Activated T-helper 17 cell treated with anti-CD3 and anti-CD28 coated beads, Interleukin-2, amount 50 U/mL, for 72 hours (primary cell): Measurements from ENCODE around the gene TMEM81. TPM values are rescaled to one million over a fixed set of nuclear protein-coding genes. Genes with fewer than 3 reads are reported as not detected.

ENCODE experiments used
- ATAC-seq: fragments of 150-1000 bp; cut with Tn5 transposase; replicated peaks from 2 replicates; pipeline ENCODE4 v1.10.0; 2021; ENCODE audit warnings: mild to moderate bottlenecking, moderate library complexity
- H3K27ac Mint-ChIP-seq: one replicate; pipeline ENCODE4 v1.8.0; 2022; ENCODE audit warnings: mixed read lengths
- H3K27me3 Mint-ChIP-seq: one replicate; pipeline ENCODE4 v1.8.0; 2022; ENCODE audit warnings: mixed read lengths
- H3K36me3 Mint-ChIP-seq: one replicate; pipeline ENCODE4 v1.8.0; 2022; ENCODE audit warnings: low read depth, mild to moderate bottlenecking, mixed read lengths
- H3K4me1 Mint-ChIP-seq: one replicate; pipeline ENCODE4 v1.8.0; 2022; ENCODE audit warnings: mixed read lengths
- H3K4me3 Mint-ChIP-seq: one replicate; pipeline ENCODE4 v1.8.0; 2022; ENCODE audit warnings: mild to moderate bottlenecking, mixed read lengths
- H3K9me3 Mint-ChIP-seq: one replicate; pipeline ENCODE4 v1.8.0; 2022; ENCODE audit warnings: mixed read lengths
- total RNA-seq, 2 donors: library from RNA; stranded (reverse); gene quantifications; one replicate each; pipeline ENCODE4 v1.2.3, GENCODE V29; 2022

The TMEM81 gene
- 1 to 10 TPM; 3.1 to 3.9 TPM for total RNA-seq

- Mint-ChIP-seq H3K36me3 (peaks cover 56% of the 10 kb centered on the region), H3K27me3 (no peaks in the 10 kb centered on the region), H3K4me1 (no peaks in the 10 kb centered on the region), H3K27ac (no peak within 1 kb of the TSS), H3K9me3 (no peaks in the 10 kb centered on the region), H3K4me3 (no peak within 1 kb of the TSS)
- ATAC-seq, result no peak
These were observed at the start of gene TMEM81 for GRCh38 chr1:205084360-205084759. TSS of gene TMEM81 (minus strand) at chr1:205084460. CDS start at chr1:205084320, 140 bp downstream.

GRCh38 chr1:205133287-205133686, 49.0 kb upstream of the TMEM81 start:
- Mint-ChIP-seq H3K27me3 (no peaks in the 10 kb centered on the region), H3K4me3 (no peak overlapping the region), H3K27ac (no peak overlapping the region), H3K4me1 (no peaks in the 10 kb centered on the region), H3K9me3 (no peaks in the 10 kb centered on the region), H3K36me3 (no peaks in the 10 kb centered on the region)
- ATAC-seq, result no peak

GRCh38 chr1:205129447-205130029, 45.3 kb upstream of the TMEM81 start:
- Mint-ChIP-seq H3K27me3 (no peaks in the 10 kb centered on the region), H3K4me3 (no peak overlapping the region), H3K27ac (no peak overlapping the region), H3K9me3 (no peaks in the 10 kb centered on the region), H3K4me1 (no peaks in the 10 kb centered on the region), H3K36me3 (no peaks in the 10 kb centered on the region)
- ATAC-seq, result no peak

- H3K4me3 Mint-ChIP-seq, result no peak overlapping the region
- H3K4me1 Mint-ChIP-seq, result no peaks in the 10 kb centered on the region
- no peaks in the 10 kb centered on the region for H3K36me3 Mint-ChIP-seq
- H3K27ac Mint-ChIP-seq, result no peak overlapping the region
- ATAC-seq, result no peak
- no peaks in the 10 kb centered on the region for H3K27me3 Mint-ChIP-seq
- no peaks in the 10 kb centered on the region for H3K9me3 Mint-ChIP-seq
These were observed 43.8 kb upstream of the TMEM81 start for GRCh38 chr1:205128050-205128449.

GRCh38 chr1:205127646-205128045, 43.4 kb upstream of the TMEM81 start:
- H3K9me3 Mint-ChIP-seq, result no peaks in the 10 kb centered on the region
- H3K4me3 Mint-ChIP-seq, result no peak overlapping the region
- H3K36me3 Mint-ChIP-seq, result no peaks in the 10 kb centered on the region
- ATAC-seq, result no peak
- H3K4me1 Mint-ChIP-seq, result no peaks in the 10 kb centered on the region
- H3K27me3 Mint-ChIP-seq, result no peaks in the 10 kb centered on the region
- H3K27ac Mint-ChIP-seq, result no peak overlapping the region

- peaks cover 19% of the 10 kb centered on the region for H3K4me1 Mint-ChIP-seq
- H3K36me3 Mint-ChIP-seq, result peaks cover 14% of the 10 kb centered on the region
- no peak for ATAC-seq
- H3K4me3 Mint-ChIP-seq, result no peak overlapping the region
- H3K9me3 Mint-ChIP-seq, result no peaks in the 10 kb centered on the region
- H3K27ac Mint-ChIP-seq, result no peak overlapping the region
- no peaks in the 10 kb centered on the region for H3K27me3 Mint-ChIP-seq
These were observed 40.5 kb upstream of the TMEM81 start for GRCh38 chr1:205124726-205125125.

- H3K36me3 Mint-ChIP-seq, result peaks cover 32% of the 10 kb centered on the region
- no peaks in the 10 kb centered on the region for H3K9me3 Mint-ChIP-seq
- no peaks in the 10 kb centered on the region for H3K27me3 Mint-ChIP-seq
- peak overlapping the region; percentile 99 for H3K27ac Mint-ChIP-seq
- peak overlapping the region; percentile 98 for H3K4me3 Mint-ChIP-seq
- no peak for ATAC-seq
- H3K4me1 Mint-ChIP-seq, result peaks cover 24% of the 10 kb centered on the region
These were observed 38.2 kb upstream of the TMEM81 start for GRCh38 chr1:205122489-205122882.

GRCh38 chr1:205121660-205122488, 37.6 kb upstream of the TMEM81 start, which contains the start of gene RBBP5:
TSS of gene RBBP5 (minus strand) at chr1:205121978. CDS start at chr1:205121873, 105 bp downstream.
- Mint-ChIP-seq H3K9me3 (no peaks in the 10 kb centered on the region), H3K4me1 (peaks cover 24% of the 10 kb centered on the region), H3K4me3 (peak within 1 kb of the TSS; percentile 98), H3K27ac (peak within 1 kb of the TSS; percentile 99), H3K36me3 (peaks cover 35% of the 10 kb centered on the region), H3K27me3 (no peaks in the 10 kb centered on the region)
- peak; percentile 99 for ATAC-seq

DNA sequence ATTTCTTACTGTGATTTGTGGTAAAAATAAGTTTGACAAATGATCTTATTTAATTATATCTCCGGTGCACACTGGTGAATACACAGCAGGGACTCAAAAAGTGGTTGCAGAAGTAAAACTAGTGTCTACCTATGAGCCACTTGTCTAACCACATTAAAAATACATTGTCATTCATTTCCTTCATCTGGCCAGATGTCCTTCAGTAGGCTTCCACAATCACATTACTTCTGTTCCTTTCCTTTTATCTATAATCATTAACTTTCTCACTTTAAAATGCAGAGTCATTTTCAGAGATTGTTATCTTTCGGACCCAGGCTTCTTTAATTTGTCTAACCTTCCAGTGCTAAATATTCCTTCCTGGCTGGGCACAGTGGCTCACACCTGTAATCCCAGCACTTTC, 34.5 kb upstream of the TMEM81 start:
- no peaks in the 10 kb centered on the region for H3K9me3 Mint-ChIP-seq
- no peak for ATAC-seq
- H3K4me1 Mint-ChIP-seq, result peaks cover 29% of the 10 kb centered on the region
- H3K27me3 Mint-ChIP-seq, result no peaks in the 10 kb centered on the region
- peak overlapping the region; percentile 60 for H3K27ac Mint-ChIP-seq
- H3K36me3 Mint-ChIP-seq, result peaks cover 66% of the 10 kb centered on the region
- H3K4me3 Mint-ChIP-seq, result no peak overlapping the region

DNA sequence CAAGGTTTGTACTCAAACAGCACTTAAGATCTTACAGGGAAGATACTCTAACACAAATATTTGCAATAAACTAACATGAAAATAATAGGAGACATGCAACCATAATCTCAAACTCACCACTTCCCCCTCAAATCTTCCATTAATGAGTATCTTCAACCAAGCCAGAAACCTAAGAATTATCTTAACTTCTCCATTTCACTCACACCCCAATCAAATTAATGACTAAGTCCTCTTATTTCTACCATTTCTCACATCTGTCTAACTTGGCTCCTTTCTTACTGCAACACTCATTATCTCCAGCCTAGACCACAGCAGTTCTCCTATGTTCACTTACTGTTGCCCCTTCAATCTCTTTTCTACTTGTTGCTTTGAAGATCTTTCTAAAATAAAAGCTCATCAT, 27.1 kb upstream of the TMEM81 start:
- Mint-ChIP-seq H3K36me3 (peaks cover 87% of the 10 kb centered on the region), H3K4me1 (peaks cover 18% of the 10 kb centered on the region), H3K4me3 (no peak overlapping the region), H3K27ac (peak overlapping the region; percentile 3), H3K27me3 (no peaks in the 10 kb centered on the region), H3K9me3 (no peaks in the 10 kb centered on the region)
- ATAC-seq, result no peak

DNA sequence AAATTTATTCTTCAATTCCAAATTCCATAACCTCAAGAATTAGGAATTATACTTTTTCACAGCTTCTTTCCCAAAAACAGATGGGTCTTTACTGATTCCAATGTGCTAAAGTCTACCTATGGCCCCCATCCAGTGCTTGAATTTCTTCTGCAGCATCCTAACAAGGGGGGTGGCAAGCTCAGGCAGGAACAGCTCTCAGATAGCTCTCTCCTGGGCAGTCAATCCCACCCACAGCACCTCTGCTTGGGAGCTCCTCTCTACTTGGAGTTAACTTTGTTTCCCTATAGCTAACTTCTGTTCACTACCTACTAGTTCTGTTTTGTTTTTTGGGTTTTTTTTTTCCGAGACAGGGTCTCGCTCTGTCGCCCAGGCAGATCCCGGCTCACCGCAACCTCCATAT, 25.5 kb upstream of the TMEM81 start:
- Mint-ChIP-seq H3K9me3 (no peaks in the 10 kb centered on the region), H3K4me1 (peaks cover 14% of the 10 kb centered on the region), H3K27ac (no peak overlapping the region), H3K36me3 (peaks cover 87% of the 10 kb centered on the region), H3K4me3 (no peak overlapping the region), H3K27me3 (no peaks in the 10 kb centered on the region)
- no peak for ATAC-seq

DNA sequence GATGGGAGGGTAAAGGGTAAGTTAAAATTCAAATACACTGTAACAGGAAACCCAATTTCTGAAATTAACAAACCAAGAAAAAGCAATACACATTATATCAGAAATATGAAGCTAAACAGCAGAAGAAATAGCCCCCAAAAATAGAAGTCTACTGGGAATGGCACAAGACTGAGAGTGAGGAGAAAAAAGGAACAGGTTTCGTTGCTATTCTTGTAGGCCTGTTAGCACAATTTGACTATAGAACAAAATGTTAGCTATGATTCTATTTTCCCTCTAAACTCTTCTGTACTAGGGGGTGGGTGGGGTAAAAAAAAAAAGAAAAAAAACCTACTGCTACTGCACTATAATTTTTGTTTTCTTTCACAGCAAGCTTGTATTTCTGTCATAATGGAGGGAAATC, 25.0 kb upstream of the TMEM81 start:
- Mint-ChIP-seq H3K27me3 (no peaks in the 10 kb centered on the region), H3K9me3 (no peaks in the 10 kb centered on the region), H3K36me3 (peaks cover 87% of the 10 kb centered on the region), H3K4me3 (no peak overlapping the region), H3K27ac (no peak overlapping the region), H3K4me1 (peaks cover 14% of the 10 kb centered on the region)
- no peak for ATAC-seq

DNA sequence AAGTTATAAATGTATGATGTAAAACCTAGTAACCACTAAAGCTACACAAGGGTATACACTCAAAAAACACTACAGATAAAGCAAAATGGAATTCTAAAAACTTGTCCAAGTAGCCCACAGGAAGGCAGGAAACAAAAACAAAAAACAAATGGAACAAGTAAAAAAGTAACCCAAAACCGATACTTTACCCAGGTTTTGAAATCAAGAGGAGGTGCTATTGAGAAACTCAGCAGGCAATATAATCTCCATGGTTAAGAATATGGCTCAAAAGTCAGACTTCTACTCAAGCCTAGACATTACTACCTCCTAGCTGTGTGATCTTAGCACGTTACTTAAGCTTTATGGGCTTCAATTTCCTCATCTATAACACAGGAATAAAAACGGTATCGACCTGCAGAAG, 24.2 kb upstream of the TMEM81 start:
- Mint-ChIP-seq H3K4me1 (peaks cover 14% of the 10 kb centered on the region), H3K9me3 (no peaks in the 10 kb centered on the region), H3K4me3 (no peak overlapping the region), H3K27ac (no peak overlapping the region), H3K27me3 (no peaks in the 10 kb centered on the region), H3K36me3 (peaks cover 87% of the 10 kb centered on the region)
- no peak for ATAC-seq

DNA sequence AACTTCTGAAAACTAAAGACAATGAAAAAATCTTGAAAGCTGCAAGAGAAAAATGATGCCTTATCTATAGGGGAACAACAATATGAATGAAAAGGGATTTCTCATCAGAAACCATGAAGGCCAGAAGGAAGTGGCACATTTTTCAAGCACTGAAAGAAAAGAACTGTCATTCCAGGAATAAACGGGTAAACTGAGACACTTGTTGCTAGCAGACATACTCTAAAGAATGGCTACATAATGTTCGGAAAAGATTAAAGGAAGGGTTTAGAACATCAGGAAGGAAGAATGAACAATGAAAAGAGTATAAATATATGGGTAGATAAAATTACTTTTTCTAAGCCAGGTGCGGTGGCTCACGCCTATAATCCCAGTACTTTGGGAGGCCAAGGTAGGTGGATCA, 23.1 kb upstream of the TMEM81 start:
- ATAC-seq, result no peak
- Mint-ChIP-seq H3K27ac (peak overlapping the region; percentile 10), H3K27me3 (no peaks in the 10 kb centered on the region)

DNA sequence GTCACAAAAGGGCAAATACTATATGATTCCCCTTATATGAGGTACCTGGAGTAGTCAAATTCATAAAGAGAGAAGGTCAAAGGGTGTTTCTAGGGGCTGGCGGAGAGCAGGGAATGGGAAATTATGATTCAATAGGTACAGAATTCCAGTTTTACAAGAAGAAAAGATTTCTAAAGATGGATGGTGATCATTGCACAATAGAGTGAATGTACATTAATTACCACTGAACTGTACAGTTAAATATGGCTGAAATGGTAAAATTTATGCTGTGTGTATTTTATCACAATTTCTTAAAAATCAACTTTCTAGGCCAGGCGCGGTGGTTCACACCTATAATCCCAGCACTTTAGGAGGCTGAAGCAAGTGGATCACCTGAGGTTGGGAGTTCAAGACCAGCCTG, 18.1 kb upstream of the TMEM81 start:
- H3K9me3 Mint-ChIP-seq, result no peaks in the 10 kb centered on the region
- peaks cover 100% of the 10 kb centered on the region for H3K36me3 Mint-ChIP-seq
- no peak overlapping the region for H3K4me3 Mint-ChIP-seq
- peaks cover 3% of the 10 kb centered on the region for H3K4me1 Mint-ChIP-seq
- H3K27me3 Mint-ChIP-seq, result no peaks in the 10 kb centered on the region
- no peak for ATAC-seq
- H3K27ac Mint-ChIP-seq, result no peak overlapping the region

More for the DNA sequence above, 23.1 kb upstream of the TMEM81 start:
- Mint-ChIP-seq H3K9me3 (no peaks in the 10 kb centered on the region), H3K4me3 (no peak overlapping the region), H3K4me1 (peaks cover 12% of the 10 kb centered on the region), H3K36me3 (peaks cover 89% of the 10 kb centered on the region)
